GM12891 (cell line): ENCODE measurements around the gene SLAMF6.
"Not testable (repeated sequence)": the region's sequence is repeated elsewhere in the genome, so short reads cannot be mapped to it uniquely, and the experiment has no call there.

Source experiments
- POLR2A ChIP-seq: IDR thresholded peaks from 2 replicates; pipeline ENCODE4 v1.6.1; 2011; ENCODE audit warnings: low read depth, low read length, control low read depth
- POLR2AphosphoS5 ChIP-seq: IDR thresholded peaks from 2 replicates; pipeline ENCODE4 v1.6.1; 2011; ENCODE audit warnings: low read depth, low read length, control low read depth
- SPI1 ChIP-seq: IDR thresholded peaks from 2 replicates; pipeline ENCODE4 v1.6.1; 2011; ENCODE audit warnings: low read depth, low read length, control low read depth
- TAF1 ChIP-seq: IDR thresholded peaks from 2 replicates; pipeline ENCODE4 v1.6.1; 2011; ENCODE audit warnings: low read depth, low read length, control low read depth

- not testable (repeated sequence) for TF ChIP-seq POLR2A, POLR2AphosphoS5, TAF1, SPI1
These were observed 7.1 kb downstream of the SLAMF6 start for GRCh38 chr1:160515908-160516307.
